ENCODE results near the gene COL16A1. TPM values are rescaled to one million over a fixed set of nuclear protein-coding genes. Genes with fewer than 3 reads are reported as not detected.

COL16A1 gene
- total RNA-seq, 4 donors from 2014 or later: 4.3 to 11.4 (median 5.3) TPM

DNA sequence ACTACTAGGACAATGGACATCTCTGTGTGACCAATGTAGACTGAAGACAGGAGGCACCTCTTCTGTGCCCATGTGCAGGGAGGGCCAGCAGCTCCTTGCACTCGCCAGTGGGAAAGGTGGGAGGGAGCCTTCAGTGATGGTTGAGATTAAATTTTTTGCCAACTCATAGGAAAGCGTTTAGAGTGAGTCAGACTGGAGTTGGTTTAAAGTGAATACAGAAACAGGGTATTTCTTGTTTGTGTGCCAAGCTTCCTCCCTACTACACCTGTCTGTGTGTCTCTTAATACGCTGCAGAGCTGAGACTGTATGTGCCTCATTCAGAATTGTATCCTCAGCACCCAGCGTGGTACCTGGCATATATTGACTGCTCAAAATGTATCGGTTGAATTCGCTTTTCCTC lies 13.5 kb upstream of the COL16A1 start:
- TF ChIP-seq POLR2A (IDR thresholded peaks at IDR 0.05): no peak
- TF ChIP-seq CTCF (IDR thresholded peaks at IDR 0.05 in 4 of 5, conservative IDR thresholded peaks at IDR 0.05 in 1 of 5): no peak
- Histone ChIP-seq H3K9me3 (no peaks in the 10 kb centered on the region), H3K27me3 (no peaks in the 10 kb centered on the region), H3K27ac (no peak overlapping the region), H3K4me3 (no peak overlapping the region), H3K36me3 (no peaks in the 10 kb centered on the region), H3K4me1 (peaks cover 4 to 22% of the 10 kb centered on the region in 2 donors)
- ATAC-seq (no peak), DNase-seq (no peak)
- intact Hi-C loops (cut with DNase I; ENCODE audit: low total_unique reads): no loop called here
- in situ Hi-C loops (cut with MboI; ENCODE audit: low sequenced_read_pairs in 4 of 4): loop anchor here in 1 of 4 donors (10.0 kb wide), 1 partner anchor 53 kb away; no protein-coding TSS in a partner anchor

DNA sequence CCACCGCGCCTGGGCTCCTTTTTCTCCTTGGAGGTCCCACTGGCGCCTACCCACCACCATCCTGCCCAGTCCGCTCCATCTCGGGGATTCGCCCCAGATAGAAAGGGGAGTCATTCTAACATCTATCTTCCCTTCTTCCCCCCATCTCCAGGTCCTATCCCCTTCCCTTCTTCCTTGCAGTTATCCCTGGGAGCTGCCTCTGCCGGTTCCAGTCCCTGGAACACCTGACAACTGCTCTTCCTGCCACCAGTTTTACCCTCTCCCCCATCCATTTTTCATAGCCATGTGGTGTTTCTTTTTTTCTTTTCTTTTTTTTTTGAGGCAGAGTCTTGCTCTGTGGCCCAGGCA lies 12.0 kb upstream of the COL16A1 start:
- in situ Hi-C loops (cut with MboI; ENCODE audit: low sequenced_read_pairs in 4 of 4): loop anchor here in 1 of 4 donors (10.0 kb wide), 1 partner anchor 51 kb away; no protein-coding TSS in a partner anchor
- H3K27ac ChIP-seq: peak overlapping the region; percentile 84 to 97 (median 94)
- peaks cover 4 to 22% of the 10 kb centered on the region in 2 donors for H3K4me1 ChIP-seq
- H3K27me3 ChIP-seq: no peaks in the 10 kb centered on the region
- no peak for ATAC-seq
- H3K9me3 ChIP-seq: no peaks in the 10 kb centered on the region
- DNase-seq: no peak
- no peaks in the 10 kb centered on the region for H3K36me3 ChIP-seq
- intact Hi-C loops (cut with DNase I; ENCODE audit: low total_unique reads): loop anchor here (1.0 to 2.0 kb wide), 4 partner anchors 15 to 72 kb away; partner anchors contain the start of gene PEF1
- peak overlapping the region; percentile 50 to 80 (median 64) for H3K4me3 ChIP-seq
- TF ChIP-seq CTCF (IDR thresholded peaks at IDR 0.05 in 4 of 5, conservative IDR thresholded peaks at IDR 0.05 in 1 of 5): peak in 1 of 5 experiments; percentile 24
- TF ChIP-seq POLR2A (IDR thresholded peaks at IDR 0.05): no peak

DNA sequence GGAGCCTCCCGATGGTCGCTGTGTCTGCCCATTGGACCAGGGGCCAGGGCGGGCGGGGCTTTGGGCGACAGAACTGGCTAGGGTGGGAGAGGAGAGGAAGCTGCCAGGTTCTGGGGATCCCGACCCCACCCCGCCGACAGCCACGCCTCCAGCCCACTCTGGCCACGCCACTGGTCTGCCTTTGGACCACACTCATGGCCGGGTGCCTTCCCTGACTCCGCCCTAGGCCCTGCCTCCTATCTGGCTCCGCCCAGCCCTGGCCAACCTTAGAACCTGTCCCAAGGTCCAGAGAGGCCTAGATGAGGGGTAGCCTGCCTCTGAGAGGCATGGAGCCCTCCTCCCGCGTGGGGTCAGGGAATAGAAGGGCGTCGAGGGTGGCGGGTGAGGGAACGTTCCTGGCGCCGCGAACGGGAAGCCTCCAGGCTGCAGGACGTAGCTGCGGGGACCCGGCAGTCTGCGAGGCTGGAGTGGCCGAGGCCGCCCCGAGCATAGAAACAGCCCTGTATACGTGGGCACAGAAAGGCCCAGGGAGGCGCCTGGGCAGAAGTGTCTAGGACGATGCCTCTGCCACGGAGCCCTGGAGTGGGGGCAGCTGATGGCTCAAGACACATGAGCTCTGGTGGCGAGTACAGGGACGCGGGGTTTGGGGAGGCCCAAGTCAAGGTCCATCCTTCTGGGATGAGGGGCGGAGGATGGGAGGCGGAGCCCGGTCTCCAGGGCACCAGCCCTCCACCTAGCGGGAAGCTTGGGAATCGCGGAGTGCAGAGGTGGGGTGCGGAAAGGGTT lies 11.5 kb upstream of the COL16A1 start:
- Histone ChIP-seq H3K4me3 (peak overlapping the region; percentile 50 to 80 (median 64)), H3K36me3 (no peaks in the 10 kb centered on the region), H3K27me3 (no peaks in the 10 kb centered on the region), H3K27ac (peak overlapping the region; percentile 84 to 97 (median 94)), H3K4me1 (peaks cover 4 to 22% of the 10 kb centered on the region in 2 donors), H3K9me3 (no peaks in the 10 kb centered on the region)
- DNase-seq: peak; percentile 88 to 94
- in situ Hi-C loops (cut with MboI; ENCODE audit: low sequenced_read_pairs in 4 of 4) (loop anchor here in 1 of 4 donors (10.0 kb wide), 1 partner anchor 50 kb away; no protein-coding TSS in a partner anchor), intact Hi-C loops (cut with DNase I; ENCODE audit: low total_unique reads) (loop anchor here (1.0 to 2.0 kb wide), 4 partner anchors 14 to 71 kb away; partner anchors contain the start of gene PEF1)
- TF ChIP-seq POLR2A (IDR thresholded peaks at IDR 0.05) (peak; percentile 74 to 88), CTCF (IDR thresholded peaks at IDR 0.05 in 4 of 5, conservative IDR thresholded peaks at IDR 0.05 in 1 of 5) (peak; percentile 79 to 93 (median 88))
- ATAC-seq: peak; percentile 89

GRCh38 chr1:31714442-31715086 lies 10.7 kb upstream of the COL16A1 start:
- intact Hi-C loops (cut with DNase I; ENCODE audit: low total_unique reads): loop anchor here (1.0 to 2.0 kb wide), 5 partner anchors 14 to 75 kb away; partner anchors contain the start of gene PEF1
- ATAC-seq: peak; percentile 62 to 65
- TF ChIP-seq CTCF (IDR thresholded peaks at IDR 0.05 in 4 of 5, conservative IDR thresholded peaks at IDR 0.05 in 1 of 5) (peak in 3 of 5 experiments; percentile 23 to 59 (median 52)), POLR2A (IDR thresholded peaks at IDR 0.05) (no peak)

More at GRCh38 chr1:31714442-31715086, 10.7 kb upstream of the COL16A1 start:
- Histone ChIP-seq H3K9me3 (no peaks in the 10 kb centered on the region), H3K4me1 (peaks cover 4 to 22% of the 10 kb centered on the region in 2 donors), H3K4me3 (peak overlapping the region; percentile 50 to 80 (median 64)), H3K36me3 (no peaks in the 10 kb centered on the region), H3K27ac (peak overlapping the region; percentile 84 to 97 (median 94)), H3K27me3 (no peaks in the 10 kb centered on the region)
- in situ Hi-C loops (cut with MboI; ENCODE audit: low sequenced_read_pairs in 4 of 4): loop anchor here in 1 of 4 donors (10.0 kb wide), 1 partner anchor 50 kb away; no protein-coding TSS in a partner anchor
- DNase-seq: peak; percentile 31 to 77

Data from gastrocnemius medialis (tissue), 4 donors.